SU-DHL-6 (cell line): ENCODE measurements around the gene SLC25A42.

Experiments
- EZH2phosphoT487 ChIP-seq: fragments of 200-600 bp; sonication (generic), shearing (Covaris generic); conservative IDR thresholded peaks from 2 replicates; pipeline ENCODE4 v1.6.1; 2018; ENCODE audit warnings: mild to moderate bottlenecking, antibody characterized with exemption, low read length, moderate library complexity, mixed read lengths
- TF ChIP-seq, protein P1 (sequence below): fragments of 200-600 bp; sonication (generic); IDR thresholded peaks from one replicate; pipeline ENCODE4 v1.5.1; 2017; ENCODE audit warnings: antibody characterized with exemption, mild to moderate bottlenecking, low read length, moderate library complexity; ENCODE audit not compliant: insufficient read depth, poor library complexity, severe bottlenecking

DNA sequence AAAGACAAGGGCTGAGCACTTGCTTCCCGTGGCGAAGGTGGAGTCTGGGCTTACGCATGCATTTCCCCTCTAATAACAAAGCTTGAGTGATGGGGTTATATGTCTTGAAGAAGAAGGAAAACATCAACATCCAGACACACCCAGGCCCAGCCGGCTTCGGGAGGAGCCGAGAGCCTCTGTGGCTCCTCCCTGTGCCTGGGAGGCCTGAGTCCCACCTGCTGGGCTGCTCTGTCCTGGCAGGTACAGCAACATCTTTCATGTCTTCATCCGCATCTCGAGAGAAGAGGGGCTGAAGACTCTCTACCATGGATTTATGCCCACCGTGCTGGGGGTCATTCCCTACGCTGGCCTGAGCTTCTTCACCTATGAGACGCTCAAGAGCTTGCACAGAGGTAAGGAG, 43.9 kb downstream of the SLC25A42 start:
- TF ChIP-seq, protein P1, sequence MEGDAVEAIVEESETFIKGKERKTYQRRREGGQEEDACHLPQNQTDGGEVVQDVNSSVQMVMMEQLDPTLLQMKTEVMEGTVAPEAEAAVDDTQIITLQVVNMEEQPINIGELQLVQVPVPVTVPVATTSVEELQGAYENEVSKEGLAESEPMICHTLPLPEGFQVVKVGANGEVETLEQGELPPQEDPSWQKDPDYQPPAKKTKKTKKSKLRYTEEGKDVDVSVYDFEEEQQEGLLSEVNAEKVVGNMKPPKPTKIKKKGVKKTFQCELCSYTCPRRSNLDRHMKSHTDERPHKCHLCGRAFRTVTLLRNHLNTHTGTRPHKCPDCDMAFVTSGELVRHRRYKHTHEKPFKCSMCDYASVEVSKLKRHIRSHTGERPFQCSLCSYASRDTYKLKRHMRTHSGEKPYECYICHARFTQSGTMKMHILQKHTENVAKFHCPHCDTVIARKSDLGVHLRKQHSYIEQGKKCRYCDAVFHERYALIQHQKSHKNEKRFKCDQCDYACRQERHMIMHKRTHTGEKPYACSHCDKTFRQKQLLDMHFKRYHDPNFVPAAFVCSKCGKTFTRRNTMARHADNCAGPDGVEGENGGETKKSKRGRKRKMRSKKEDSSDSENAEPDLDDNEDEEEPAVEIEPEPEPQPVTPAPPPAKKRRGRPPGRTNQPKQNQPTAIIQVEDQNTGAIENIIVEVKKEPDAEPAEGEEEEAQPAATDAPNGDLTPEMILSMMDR: no peak
- TF ChIP-seq EZH2phosphoT487: no peak
